ENCODE results near the gene ABCC4.

DNA sequence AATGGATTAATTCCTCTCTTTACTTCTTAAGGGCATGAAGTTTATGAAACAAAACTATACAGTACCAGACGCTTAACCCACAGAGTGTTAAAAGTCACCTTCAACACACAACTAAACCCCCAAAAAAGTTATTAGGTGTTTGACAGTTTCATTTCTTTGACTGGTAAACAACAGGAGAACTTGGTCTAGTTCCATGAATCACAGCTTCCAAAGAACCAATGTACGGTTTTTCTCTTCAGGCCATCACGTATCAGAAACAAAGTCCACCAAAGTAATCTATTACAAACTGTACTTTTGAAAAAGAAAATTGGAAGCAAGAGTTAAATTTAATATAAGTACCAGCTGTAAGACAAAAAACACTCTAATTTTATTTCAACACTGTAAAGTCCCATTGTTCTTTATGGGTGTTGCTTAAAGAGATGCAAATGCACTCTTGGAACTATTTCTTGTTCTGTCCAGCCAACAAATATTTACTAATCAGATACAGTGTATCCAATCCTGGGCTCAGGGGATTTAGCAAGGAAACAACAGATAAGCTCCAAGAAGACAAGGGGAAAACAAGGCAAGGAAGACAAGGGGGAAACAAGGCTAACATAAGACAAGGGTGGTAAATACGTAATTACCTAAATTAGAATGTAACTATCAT lies 149.2 kb downstream of the ABCC4 start:
- no peak for TF ChIP-seq EZH2 (IDR thresholded peaks at IDR 0.05; ENCODE audit: low read length, missing control alignments)
- TF ChIP-seq, protein P1, sequence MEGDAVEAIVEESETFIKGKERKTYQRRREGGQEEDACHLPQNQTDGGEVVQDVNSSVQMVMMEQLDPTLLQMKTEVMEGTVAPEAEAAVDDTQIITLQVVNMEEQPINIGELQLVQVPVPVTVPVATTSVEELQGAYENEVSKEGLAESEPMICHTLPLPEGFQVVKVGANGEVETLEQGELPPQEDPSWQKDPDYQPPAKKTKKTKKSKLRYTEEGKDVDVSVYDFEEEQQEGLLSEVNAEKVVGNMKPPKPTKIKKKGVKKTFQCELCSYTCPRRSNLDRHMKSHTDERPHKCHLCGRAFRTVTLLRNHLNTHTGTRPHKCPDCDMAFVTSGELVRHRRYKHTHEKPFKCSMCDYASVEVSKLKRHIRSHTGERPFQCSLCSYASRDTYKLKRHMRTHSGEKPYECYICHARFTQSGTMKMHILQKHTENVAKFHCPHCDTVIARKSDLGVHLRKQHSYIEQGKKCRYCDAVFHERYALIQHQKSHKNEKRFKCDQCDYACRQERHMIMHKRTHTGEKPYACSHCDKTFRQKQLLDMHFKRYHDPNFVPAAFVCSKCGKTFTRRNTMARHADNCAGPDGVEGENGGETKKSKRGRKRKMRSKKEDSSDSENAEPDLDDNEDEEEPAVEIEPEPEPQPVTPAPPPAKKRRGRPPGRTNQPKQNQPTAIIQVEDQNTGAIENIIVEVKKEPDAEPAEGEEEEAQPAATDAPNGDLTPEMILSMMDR (conservative IDR thresholded peaks at IDR 0.05 in 1 of 2, IDR thresholded peaks at IDR 0.05 in 1 of 2; ENCODE audit: low read depth in 1 of 2, low read length in 2 of 2): no peak
